Spleen (tissue), 11 donors: ENCODE data around the gene PRKCA. TPM values are rescaled to one million over a fixed set of nuclear protein-coding genes. Genes with fewer than 3 reads are reported as not detected.
"Not testable (repeated sequence)": the region's sequence is repeated elsewhere in the genome, so short reads cannot be mapped to it uniquely, and the experiment has no call there.

ENCODE experiments used
- DNase-seq: peaks from one replicate; pipeline ENCODE4 v3.0.0-alpha.2; 2020
- H3K27ac ChIP-seq, 8 donors: fragments of 200-600 bp; sonication (generic) in 7 of 8; 1 replicate in 4 of 8; 2 replicates in 4 of 8; pipeline versions ENCODE4 v1.5.0 to v1.8.0; 2016 to 2021; ENCODE audit warnings: inconsistent platforms in 4 of 8, mild to moderate bottlenecking in 4 of 8, moderate library complexity in 1 of 8
- H3K27me3 ChIP-seq, 7 donors: fragments of 200-600 bp; sonication (generic) in 6 of 7; replicated peaks in 1 of 7; 1 replicate in 4 of 7; 2 replicates in 3 of 7; pipeline versions ENCODE4 v1.5.0 to v1.8.0; 2016 to 2021; ENCODE audit warnings: inconsistent platforms in 3 of 7, mild to moderate bottlenecking in 1 of 7
- H3K36me3 ChIP-seq, 6 donors: fragments of 200-600 bp; sonication (generic) in 5 of 6; 1 replicate in 4 of 6; 2 replicates in 2 of 6; pipeline versions ENCODE4 v1.5.0 to v1.8.0; 2016 to 2021; ENCODE audit warnings: inconsistent platforms in 2 of 6
- H3K4me1 ChIP-seq, 6 donors: fragments of 200-600 bp; sonication (generic) in 5 of 6; 1 replicate in 3 of 6; 2 replicates in 3 of 6; pipeline versions ENCODE4 v1.5.0 to v1.8.0; 2016 to 2021; ENCODE audit warnings: inconsistent platforms in 3 of 6
- H3K4me3 ChIP-seq, 8 donors: fragments of 200-600 bp; sonication (generic) in 7 of 8; 1 replicate in 4 of 8; 2 replicates in 4 of 8; pipeline versions ENCODE4 v1.5.0 to v1.8.0; 2016 to 2021; ENCODE audit warnings: inconsistent platforms in 4 of 8, mild to moderate bottlenecking in 4 of 8, moderate library complexity in 2 of 8
- H3K9me3 ChIP-seq, 8 donors: fragments of 200-600 bp; sonication (generic) in 7 of 8; 1 replicate in 4 of 8; 2 replicates in 4 of 8; pipeline versions ENCODE4 v1.5.0 to v1.8.0; 2016 to 2021; ENCODE audit warnings: inconsistent platforms in 4 of 8
- POLR2A ChIP-seq, 3 donors: fragments of 450-650 bp; IDR thresholded peaks; one replicate each; pipeline ENCODE4 v1.5.1; 2017; ENCODE audit warnings: antibody characterized with exemption in 3 of 3, mild to moderate bottlenecking in 1 of 3
- POLR2AphosphoS5 ChIP-seq, 3 donors: sonication (generic); formaldehyde crosslinking; IDR thresholded peaks; one replicate each; pipeline ENCODE4 v1.5.1; 2017; ENCODE audit warnings: antibody characterized with exemption in 3 of 3
- WGBS, 5 donors: extraction: QIAGEN DNeasy Blood & Tissue Kit in 3 of 5; methylation state at CpG; one replicate each; pipeline versions ENCODE4 v1.1.5 to v1.1.7; 2013 to 2018; 5-methylcytosine and 5-hydroxymethylcytosine counted together
- intact Hi-C: fragments of 100-400 bp; cut with DNase I; formaldehyde crosslinking; loops from one replicate; pipeline ENCODE4 v1.15.0; 2023; ENCODE audit warnings: low total_unique reads
- polyA plus RNA-seq, 3 donors: library from polyadenylated mRNA; stranded (reverse); fragments of 200-250 nt; gene quantifications; one replicate each; pipeline ENCODE4 v1.2.1, GENCODE V29; 2013
- total RNA-seq, 7 donors: library from RNA; depleted of rRNA in 3 of 7; stranded (reverse); fragments of >200 nt in 3 of 7; fragmentation: NEBNext Ultra II Directional in 4 of 7; extraction: Animal tissue kit (Norgen Biotek cat#: 25700) in 4 of 7; gene quantifications; one replicate each; pipeline versions ENCODE4 v1.1.0 to v1.2.1, GENCODE V29; 2016 to 2021
- TF ChIP-seq, protein P1 (sequence below), 11 experiments: fragments of 200-600 bp in 7 of 11; fragments of 450-650 bp in 4 of 11; sonication (generic) in 4 of 11; IDR thresholded peaks in 8 of 11; conservative IDR thresholded peaks in 3 of 11; 1 replicate in 7 of 11; 2 replicates in 4 of 11; pipeline versions ENCODE4 v1.4.0 to v1.8.0; 2016 to 2021; ENCODE audit warnings: antibody characterized with exemption in 11 of 11, inconsistent platforms in 4 of 11, mild to moderate bottlenecking in 1 of 11
- donor health status: healthy with polysubstance abuse.
- donor health status: DM: no; HTN: no; CAD: no; lungs with moderate emphysema.
- donor health status: DM: no; HTN: no; CAD: no.
- donor health status: Bipolar disorder and iron deficiency.
- donor health status: healthy.
- donor health status: DM: no; HTN: no; CAD: no.
- donor health status: DM: yes; HTN: yes; CAD: no.

PRKCA gene
- total and polyA plus RNA-seq, 10 donors: 1.7 to 59.7 (median 31.2) TPM

- DNase-seq: no peak
- 86 to 95% (median 92%) methylated on average over 12 of the region's 12 CpGs for WGBS, 5 donors
- H3K4me1 ChIP-seq: peaks cover 5 to 52% (median 18%) of the 10 kb centered on the region in 6 donors
- intact Hi-C loops: no loop called here
- no peaks in the 10 kb centered on the region for H3K27me3 ChIP-seq
- no peak overlapping the region for H3K4me3 ChIP-seq
- TF ChIP-seq POLR2AphosphoS5 (IDR thresholded peaks at IDR 0.05) (no peak), POLR2A (IDR thresholded peaks at IDR 0.05) (no peak)
- TF ChIP-seq, protein P1, sequence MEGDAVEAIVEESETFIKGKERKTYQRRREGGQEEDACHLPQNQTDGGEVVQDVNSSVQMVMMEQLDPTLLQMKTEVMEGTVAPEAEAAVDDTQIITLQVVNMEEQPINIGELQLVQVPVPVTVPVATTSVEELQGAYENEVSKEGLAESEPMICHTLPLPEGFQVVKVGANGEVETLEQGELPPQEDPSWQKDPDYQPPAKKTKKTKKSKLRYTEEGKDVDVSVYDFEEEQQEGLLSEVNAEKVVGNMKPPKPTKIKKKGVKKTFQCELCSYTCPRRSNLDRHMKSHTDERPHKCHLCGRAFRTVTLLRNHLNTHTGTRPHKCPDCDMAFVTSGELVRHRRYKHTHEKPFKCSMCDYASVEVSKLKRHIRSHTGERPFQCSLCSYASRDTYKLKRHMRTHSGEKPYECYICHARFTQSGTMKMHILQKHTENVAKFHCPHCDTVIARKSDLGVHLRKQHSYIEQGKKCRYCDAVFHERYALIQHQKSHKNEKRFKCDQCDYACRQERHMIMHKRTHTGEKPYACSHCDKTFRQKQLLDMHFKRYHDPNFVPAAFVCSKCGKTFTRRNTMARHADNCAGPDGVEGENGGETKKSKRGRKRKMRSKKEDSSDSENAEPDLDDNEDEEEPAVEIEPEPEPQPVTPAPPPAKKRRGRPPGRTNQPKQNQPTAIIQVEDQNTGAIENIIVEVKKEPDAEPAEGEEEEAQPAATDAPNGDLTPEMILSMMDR (IDR thresholded peaks at IDR 0.05 in 8 of 11, conservative IDR thresholded peaks at IDR 0.05 in 3 of 11): no peak
- H3K36me3 ChIP-seq: no peaks in the 10 kb centered on the region
- H3K27ac ChIP-seq: no peak overlapping the region
- no peaks in the 10 kb centered on the region for H3K9me3 ChIP-seq
Observed at GRCh38 chr17:66349521-66350254, 47.3 kb downstream of the PRKCA start.

DNA sequence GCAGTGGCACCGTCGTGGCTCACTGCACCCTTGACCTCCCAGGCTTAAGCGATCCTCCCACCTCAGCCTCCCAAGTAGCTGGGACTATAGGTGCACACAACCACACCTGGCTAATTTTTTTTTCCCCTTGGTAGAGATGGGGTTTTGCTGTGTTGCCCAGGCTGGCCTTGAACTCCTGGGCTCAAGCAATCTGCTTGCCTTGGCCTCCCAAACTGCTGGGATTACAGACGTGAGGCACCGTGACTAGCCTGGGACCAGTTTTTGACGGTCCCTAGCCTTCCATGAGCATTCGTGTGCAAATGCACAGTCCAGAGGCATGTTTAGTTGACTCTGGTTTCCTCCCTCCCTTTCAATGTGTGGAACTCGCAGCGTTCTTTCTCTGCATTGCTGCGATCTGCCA, 48.2 kb downstream of the PRKCA start:
- H3K9me3 ChIP-seq, H3K27me3 ChIP-seq, H3K4me3 ChIP-seq, H3K27ac ChIP-seq, DNase-seq, H3K36me3 ChIP-seq, intact Hi-C loops: not testable (repeated sequence)
- 78 to 89% (median 80%) methylated on average over 10 of the region's 10 CpGs for WGBS, 5 donors
- H3K4me1 ChIP-seq: peaks cover 3 to 50% (median 14%) of the 10 kb centered on the region in 6 donors

GRCh38 chr17:66351033-66351432, 48.6 kb downstream of the PRKCA start:
- intact Hi-C loops: no loop called here
- Histone ChIP-seq H3K9me3 (no peaks in the 10 kb centered on the region), H3K4me3 (no peak overlapping the region), H3K36me3 (no peaks in the 10 kb centered on the region), H3K27me3 (no peaks in the 10 kb centered on the region), H3K4me1 (peaks cover 3 to 45% (median 12%) of the 10 kb centered on the region in 6 donors), H3K27ac (no peak overlapping the region)
- DNase-seq: no peak
- 61 to 81% (median 66%) methylated on average over 4 to 5 of the region's 5 CpGs for WGBS, 5 donors
- TF ChIP-seq POLR2AphosphoS5 (IDR thresholded peaks at IDR 0.05) (peak in 1 of 3 donors; percentile 15), POLR2A (IDR thresholded peaks at IDR 0.05) (no peak)
- TF ChIP-seq, protein P1 (IDR thresholded peaks at IDR 0.05 in 8 of 11, conservative IDR thresholded peaks at IDR 0.05 in 3 of 11): no peak

DNA sequence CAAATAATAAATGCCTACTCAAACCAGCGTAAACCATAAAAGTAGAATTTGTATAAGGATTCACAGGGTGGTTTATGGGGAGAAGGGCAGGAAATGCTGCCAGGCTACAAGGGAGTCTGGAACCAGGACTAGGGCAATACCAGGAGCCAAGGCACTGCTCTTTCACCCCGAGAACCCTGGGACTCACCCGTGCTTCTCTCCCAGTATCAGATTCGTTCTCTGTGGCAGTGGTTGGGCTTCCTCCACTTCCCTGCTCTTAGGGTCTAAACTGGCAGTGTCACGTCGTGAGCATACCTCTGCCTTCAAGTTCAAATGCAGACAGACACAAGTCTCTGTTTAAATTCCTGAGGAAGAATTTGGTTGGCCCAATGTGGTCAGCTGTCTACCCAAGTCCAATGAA, 49.3 kb downstream of the PRKCA start:
- Histone ChIP-seq H3K36me3 (no peaks in the 10 kb centered on the region), H3K9me3 (no peaks in the 10 kb centered on the region), H3K27me3 (no peaks in the 10 kb centered on the region), H3K4me1 (peaks cover 3 to 42% (median 12%) of the 10 kb centered on the region in 6 donors), H3K27ac (no peak overlapping the region), H3K4me3 (no peak overlapping the region)
- no peak for DNase-seq
- WGBS, 5 donors: 87 to 97% (median 93%) methylated on average over 6 of the region's 6 CpGs
- TF ChIP-seq POLR2AphosphoS5 (IDR thresholded peaks at IDR 0.05): no peak
- TF ChIP-seq, protein P1 (IDR thresholded peaks at IDR 0.05 in 8 of 11, conservative IDR thresholded peaks at IDR 0.05 in 3 of 11): no peak
- no peak for TF ChIP-seq POLR2A (IDR thresholded peaks at IDR 0.05)
- intact Hi-C loops: no loop called here
